Sigmoid colon (tissue), 4 donors: ENCODE measurements around the gene CWH43.

Experiments
- EP300 ChIP-seq, 4 donors: sonication (generic); formaldehyde crosslinking; IDR thresholded peaks; one replicate each; pipeline ENCODE4 v1.6.1; 2017; ENCODE audit warnings: antibody characterized with exemption in 4 of 4
- TF ChIP-seq, protein P1 (sequence below), 4 experiments: fragments of 450-650 bp in 3 of 4; fragments of 200-600 bp in 1 of 4; IDR thresholded peaks; one replicate each; pipeline ENCODE4 v1.5.1; 2016 to 2019; ENCODE audit warnings: antibody characterized with exemption in 4 of 4, mild to moderate bottlenecking in 3 of 4, moderate library complexity in 2 of 4

DNA sequence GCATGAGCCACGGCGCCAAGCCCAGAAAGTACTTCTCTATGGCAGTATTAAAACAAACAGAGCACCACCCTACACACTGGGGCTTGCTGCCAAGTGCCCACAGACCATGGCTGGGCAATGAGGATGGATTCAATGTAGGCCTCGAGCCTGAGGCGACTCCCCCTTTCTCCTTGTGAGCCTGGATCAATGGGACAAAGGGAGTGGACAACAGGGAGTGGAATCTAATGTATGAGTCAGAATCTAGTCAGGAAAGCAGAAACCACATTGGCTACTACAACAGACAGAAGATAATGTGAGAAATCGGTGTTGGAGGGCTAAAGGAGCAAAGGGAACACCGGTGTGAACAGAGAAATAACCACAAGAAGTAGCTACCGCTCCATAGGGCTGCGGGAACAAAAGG, 41.8 kb upstream of the CWH43 start:
- TF ChIP-seq, protein P1, sequence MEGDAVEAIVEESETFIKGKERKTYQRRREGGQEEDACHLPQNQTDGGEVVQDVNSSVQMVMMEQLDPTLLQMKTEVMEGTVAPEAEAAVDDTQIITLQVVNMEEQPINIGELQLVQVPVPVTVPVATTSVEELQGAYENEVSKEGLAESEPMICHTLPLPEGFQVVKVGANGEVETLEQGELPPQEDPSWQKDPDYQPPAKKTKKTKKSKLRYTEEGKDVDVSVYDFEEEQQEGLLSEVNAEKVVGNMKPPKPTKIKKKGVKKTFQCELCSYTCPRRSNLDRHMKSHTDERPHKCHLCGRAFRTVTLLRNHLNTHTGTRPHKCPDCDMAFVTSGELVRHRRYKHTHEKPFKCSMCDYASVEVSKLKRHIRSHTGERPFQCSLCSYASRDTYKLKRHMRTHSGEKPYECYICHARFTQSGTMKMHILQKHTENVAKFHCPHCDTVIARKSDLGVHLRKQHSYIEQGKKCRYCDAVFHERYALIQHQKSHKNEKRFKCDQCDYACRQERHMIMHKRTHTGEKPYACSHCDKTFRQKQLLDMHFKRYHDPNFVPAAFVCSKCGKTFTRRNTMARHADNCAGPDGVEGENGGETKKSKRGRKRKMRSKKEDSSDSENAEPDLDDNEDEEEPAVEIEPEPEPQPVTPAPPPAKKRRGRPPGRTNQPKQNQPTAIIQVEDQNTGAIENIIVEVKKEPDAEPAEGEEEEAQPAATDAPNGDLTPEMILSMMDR (IDR thresholded peaks at IDR 0.05), result no peak
- TF ChIP-seq EP300 (IDR thresholded peaks at IDR 0.05), result no peak
